Type B pancreatic cell (in vitro differentiated cells): ENCODE measurements around the gene CPNE7. TPM values are rescaled to one million over a fixed set of nuclear protein-coding genes. Genes with fewer than 3 reads are reported as not detected.

ENCODE experiments used
- DNase-seq: peaks from one replicate; pipeline ENCODE4 v3.0.0; 2021; ENCODE audit warnings: mixed read lengths; ENCODE audit not compliant: unreplicated experiment; ENCODE audit errors: extremely low spot score
- H3K27ac Mint-ChIP-seq: 2 replicates; pipeline ENCODE4 v1.8.0; 2021; ENCODE audit warnings: mild to moderate bottlenecking, mixed read lengths
- H3K27me3 Mint-ChIP-seq: 2 replicates; pipeline ENCODE4 v1.8.0; 2021; ENCODE audit warnings: mixed read lengths
- H3K36me3 Mint-ChIP-seq: 2 replicates; pipeline ENCODE4 v1.8.0; 2021; ENCODE audit warnings: mixed read lengths
- H3K4me1 Mint-ChIP-seq: one replicate; pipeline ENCODE4 v1.8.0; 2021; ENCODE audit warnings: mixed read lengths; ENCODE audit not compliant: unreplicated experiment
- H3K4me3 Mint-ChIP-seq: 2 replicates; pipeline ENCODE4 v1.8.0; 2021; ENCODE audit warnings: mild to moderate bottlenecking, mixed read lengths
- H3K9me3 Mint-ChIP-seq: 2 replicates; pipeline ENCODE4 v1.8.0; 2021; ENCODE audit warnings: mixed read lengths
- CTCF ChIP-seq: fragments of 200-600 bp; sonication (generic); conservative IDR thresholded peaks from 2 replicates; pipeline ENCODE4 v1.5.0; 2021; ENCODE audit warnings: antibody characterized with exemption, mild to moderate bottlenecking
- total RNA-seq: library from RNA; stranded (reverse); gene quantifications from 2 replicates; pipeline ENCODE4 v1.2.1, GENCODE V29; 2021; ENCODE audit warnings: low replicate concordance

Gene CPNE7
- total RNA-seq, 1 donor from 2014 or later = 6.5 TPM

GRCh38 chr16:89576153-89577054 lies 846 bp downstream of the CPNE7 start:
- no peak overlapping the region for H3K4me3 Mint-ChIP-seq
- H3K4me1 Mint-ChIP-seq = peaks cover 14% of the 10 kb centered on the region
- no peaks in the 10 kb centered on the region for H3K9me3 Mint-ChIP-seq
- no peak overlapping the region for H3K27ac Mint-ChIP-seq
- H3K27me3 Mint-ChIP-seq = peaks cover 38% of the 10 kb centered on the region
- DNase-seq = no peak
- no peak for TF ChIP-seq CTCF
- no peaks in the 10 kb centered on the region for H3K36me3 Mint-ChIP-seq

GRCh38 chr16:89577055-89577759 lies 1.6 kb downstream of the CPNE7 start:
- TF ChIP-seq CTCF = no peak
- Mint-ChIP-seq H3K36me3 (no peaks in the 10 kb centered on the region), H3K27me3 (peaks cover 32% of the 10 kb centered on the region), H3K4me1 (peaks cover 9% of the 10 kb centered on the region), H3K4me3 (no peak overlapping the region), H3K27ac (no peak overlapping the region), H3K9me3 (no peaks in the 10 kb centered on the region)
- no peak for DNase-seq

- no peaks in the 10 kb centered on the region for H3K36me3 Mint-ChIP-seq
- no peak for TF ChIP-seq CTCF
- H3K9me3 Mint-ChIP-seq = no peaks in the 10 kb centered on the region
- no peaks in the 10 kb centered on the region for H3K4me1 Mint-ChIP-seq
- H3K4me3 Mint-ChIP-seq = no peak overlapping the region
- peaks cover 16% of the 10 kb centered on the region for H3K27me3 Mint-ChIP-seq
- no peak overlapping the region for H3K27ac Mint-ChIP-seq
- DNase-seq = no peak
These were observed 3.8 kb downstream of the CPNE7 start for GRCh38 chr16:89579351-89579750.

GRCh38 chr16:89581045-89581695 lies 5.6 kb downstream of the CPNE7 start:
- H3K9me3 Mint-ChIP-seq = no peaks in the 10 kb centered on the region
- no peak overlapping the region for H3K4me3 Mint-ChIP-seq
- no peaks in the 10 kb centered on the region for H3K36me3 Mint-ChIP-seq
- TF ChIP-seq CTCF = no peak
- no peak overlapping the region for H3K27ac Mint-ChIP-seq
- peaks cover 16% of the 10 kb centered on the region for H3K27me3 Mint-ChIP-seq
- no peaks in the 10 kb centered on the region for H3K4me1 Mint-ChIP-seq
- DNase-seq = no peak

- Mint-ChIP-seq H3K4me1 (no peaks in the 10 kb centered on the region), H3K9me3 (no peaks in the 10 kb centered on the region), H3K27me3 (peaks cover 14% of the 10 kb centered on the region), H3K27ac (peak overlapping the region; percentile 48), H3K36me3 (no peaks in the 10 kb centered on the region), H3K4me3 (no peak overlapping the region)
- no peak for DNase-seq
- TF ChIP-seq CTCF = no peak
These were observed 6.5 kb downstream of the CPNE7 start for GRCh38 chr16:89581861-89582563.
